CD4-positive, alpha-beta T cell treated with Interleukin-6 for 4 hours (primary cell): ENCODE measurements around the gene BNC2.

Source experiments
- DNase-seq: peaks from one replicate; pipeline ENCODE4 v3.0.0-alpha.2; 2020; ENCODE audit warnings: mixed read lengths

Gene BNC2

DNA sequence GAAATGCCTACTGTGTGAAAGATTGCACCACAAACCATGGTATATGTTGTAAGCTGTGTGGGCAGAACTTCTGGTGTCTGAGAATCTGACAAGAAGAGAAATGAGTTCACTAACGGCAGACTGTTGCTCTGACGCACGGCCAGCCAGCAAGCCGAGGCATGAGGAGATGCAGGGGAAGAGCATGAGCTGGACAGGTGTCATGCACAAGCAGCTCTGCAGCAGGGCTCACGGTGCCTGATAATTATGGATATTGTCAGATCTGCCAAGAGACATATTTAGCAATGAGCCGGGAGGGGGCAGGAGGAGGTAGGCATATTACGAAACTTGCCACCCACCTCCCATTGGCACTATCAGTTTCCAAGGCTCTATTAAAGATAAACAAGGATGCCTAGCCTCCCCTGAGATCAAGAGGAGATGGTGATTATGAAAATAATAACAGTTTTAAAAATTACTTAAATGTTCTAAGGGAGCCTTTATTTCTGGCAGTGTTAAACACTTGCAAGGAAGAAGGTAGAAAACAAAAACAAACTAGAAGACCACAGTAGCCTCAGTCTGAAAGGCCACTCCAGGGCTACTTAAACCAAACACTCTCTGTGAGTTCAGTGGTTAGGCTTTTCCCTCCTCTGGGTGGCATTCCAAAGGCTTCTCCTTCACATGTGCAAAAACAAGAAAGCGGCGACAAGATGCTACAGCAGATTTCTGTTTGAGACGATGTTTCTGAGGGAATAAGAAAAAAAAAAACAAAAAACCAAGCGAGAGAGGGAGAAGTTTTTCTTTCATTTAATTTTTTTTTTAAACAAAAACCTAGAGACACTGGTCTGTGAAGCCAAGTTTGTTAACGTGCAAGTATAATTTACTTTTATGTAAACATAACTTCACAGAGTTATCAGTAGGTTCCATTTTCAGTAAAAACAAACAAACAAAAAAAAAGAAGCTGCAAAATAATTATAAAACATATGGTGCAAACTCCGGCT, 339.5 kb downstream of the BNC2 start:
- DNase-seq, result no peak

DNA sequence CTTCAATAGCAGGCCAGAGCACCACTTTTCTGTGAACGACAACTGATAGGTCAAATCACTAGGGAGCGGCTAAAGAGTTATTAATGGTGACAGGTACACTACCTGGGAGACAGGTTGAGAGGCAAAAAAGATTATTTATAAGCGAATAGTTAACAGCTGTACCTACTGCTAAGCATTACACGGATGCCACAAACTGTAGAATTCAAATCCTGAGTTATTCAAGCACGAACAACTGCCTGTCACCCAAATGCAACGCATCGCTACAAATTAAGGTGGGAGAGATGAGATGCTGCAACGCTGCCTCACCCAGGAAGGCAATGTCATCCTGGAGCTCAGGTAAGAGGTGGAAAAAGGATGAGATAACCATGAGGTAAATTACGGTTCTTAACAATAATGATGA, 342.9 kb downstream of the BNC2 start:
- DNase-seq, result no peak

DNA sequence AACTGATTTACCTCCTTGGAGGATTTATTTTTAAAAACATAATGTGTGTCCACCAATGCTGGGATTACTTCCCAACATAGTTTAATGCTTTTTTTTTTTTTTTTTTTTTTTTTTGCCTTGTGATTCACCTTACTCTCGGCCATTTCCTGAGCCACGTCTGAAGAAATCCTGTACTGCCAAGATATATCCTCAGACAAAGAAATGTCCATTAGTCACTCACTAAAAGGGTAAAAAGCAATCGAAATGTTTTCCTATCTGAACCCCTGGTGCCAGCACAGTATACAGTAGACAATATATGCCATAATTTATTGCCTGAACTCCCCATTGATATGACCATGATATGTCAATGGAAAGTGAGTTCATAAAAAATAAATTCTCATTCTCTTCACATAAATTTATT, 344.1 kb downstream of the BNC2 start:
- no peak for DNase-seq

DNA sequence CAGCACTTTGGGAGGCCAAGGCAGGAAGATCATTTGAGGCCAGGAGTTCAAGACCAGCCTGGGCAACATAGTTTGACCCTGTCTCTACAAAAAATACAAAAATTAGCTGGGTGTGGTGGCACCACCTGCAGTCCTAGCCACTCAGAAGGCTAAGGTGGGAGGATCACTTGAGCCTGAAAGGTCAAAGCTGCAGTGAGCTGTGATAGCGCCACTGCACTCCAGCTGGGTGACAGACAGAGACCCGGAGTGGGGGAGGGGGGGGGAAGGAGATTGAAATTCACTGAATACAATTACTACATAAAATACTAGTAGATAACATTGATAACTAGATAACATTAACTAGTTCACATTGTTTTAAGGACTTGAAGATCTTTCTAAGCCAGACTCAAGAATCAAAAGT, 345.6 kb downstream of the BNC2 start:
- no peak for DNase-seq

DNA sequence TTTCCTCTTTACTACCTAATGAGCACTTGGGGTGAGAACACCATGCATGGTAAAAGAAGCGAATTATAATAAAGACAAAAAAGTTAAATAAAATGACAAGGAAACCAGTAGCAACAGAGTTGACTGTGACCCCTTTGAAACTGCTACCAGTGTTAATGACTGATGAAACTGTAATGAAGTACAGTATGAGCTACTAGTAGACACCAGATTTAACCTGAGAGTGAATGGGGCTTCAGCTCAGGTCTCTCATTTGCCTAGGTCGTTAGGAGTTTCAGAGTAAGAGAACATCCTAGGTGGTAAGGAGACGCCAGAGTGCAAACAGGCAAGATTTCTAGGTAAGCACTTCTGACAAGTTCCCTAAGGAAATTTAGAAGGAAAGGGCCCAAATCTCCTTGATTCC, 346.4 kb downstream of the BNC2 start:
- no peak for DNase-seq

DNA sequence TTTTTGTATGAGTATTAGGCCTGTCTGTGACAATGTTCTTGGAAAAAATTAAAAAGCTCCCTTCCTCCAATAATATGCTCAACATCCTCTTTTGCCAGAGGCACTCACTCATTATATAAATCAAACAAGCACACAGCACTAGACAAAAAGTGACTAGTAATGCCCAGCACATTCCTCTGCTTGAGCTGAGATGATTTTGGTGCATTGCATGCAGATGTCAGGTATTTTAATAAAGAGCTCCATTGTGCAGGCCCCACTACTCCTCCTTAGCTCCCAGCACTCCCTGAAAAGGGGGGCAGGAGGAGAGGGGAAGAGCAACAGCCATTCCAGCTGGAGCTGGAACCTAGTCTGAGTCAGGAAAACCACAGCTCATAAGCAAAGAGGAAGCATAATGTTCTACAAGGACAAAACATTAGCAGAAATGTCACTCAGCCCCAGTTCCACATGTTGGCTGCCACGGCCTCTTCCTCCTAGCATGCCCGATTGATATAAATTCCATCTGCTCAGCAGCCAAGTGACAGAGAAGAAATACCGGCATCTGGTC, 348.5 kb downstream of the BNC2 start:
- DNase-seq, result no peak

DNA sequence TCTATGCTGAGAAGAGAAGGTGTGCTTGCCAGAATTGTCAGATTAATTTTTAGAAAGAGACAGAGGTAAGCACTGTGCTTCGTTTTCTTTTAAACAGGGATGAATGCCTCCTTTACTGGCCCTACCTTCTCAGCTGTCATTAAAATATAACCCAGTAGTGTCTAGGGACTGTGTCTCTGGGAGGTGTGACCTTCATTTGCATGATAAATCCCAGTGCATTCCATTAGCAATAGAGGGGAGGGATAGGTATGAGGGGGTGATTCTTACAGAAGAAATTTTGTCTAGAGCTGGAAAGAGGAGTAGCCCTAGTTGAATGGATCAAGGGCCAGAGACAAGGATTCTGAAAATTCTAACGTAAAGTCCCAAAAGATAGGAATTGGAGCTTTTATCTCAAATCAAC, 351.5 kb downstream of the BNC2 start:
- DNase-seq, result no peak

DNA sequence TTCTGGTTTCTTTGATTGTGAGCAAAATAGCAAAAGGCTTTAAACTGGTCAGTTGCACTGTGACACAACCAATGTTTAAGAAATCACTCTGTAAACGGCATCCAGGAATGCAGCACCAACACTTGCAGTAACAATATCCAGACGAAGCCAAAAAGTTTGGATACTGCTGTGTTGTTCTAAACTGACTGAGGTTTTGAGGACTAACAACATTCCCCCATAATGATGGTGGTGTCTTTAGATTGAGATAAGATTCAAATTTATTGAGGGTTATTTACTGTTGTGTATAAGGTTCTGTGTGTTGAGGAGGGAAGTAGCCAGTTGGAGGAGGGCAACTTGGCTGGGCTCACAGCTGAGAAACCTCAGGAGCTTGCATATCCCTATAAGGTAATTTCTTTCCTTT, 353.6 kb downstream of the BNC2 start:
- DNase-seq, result no peak

DNA sequence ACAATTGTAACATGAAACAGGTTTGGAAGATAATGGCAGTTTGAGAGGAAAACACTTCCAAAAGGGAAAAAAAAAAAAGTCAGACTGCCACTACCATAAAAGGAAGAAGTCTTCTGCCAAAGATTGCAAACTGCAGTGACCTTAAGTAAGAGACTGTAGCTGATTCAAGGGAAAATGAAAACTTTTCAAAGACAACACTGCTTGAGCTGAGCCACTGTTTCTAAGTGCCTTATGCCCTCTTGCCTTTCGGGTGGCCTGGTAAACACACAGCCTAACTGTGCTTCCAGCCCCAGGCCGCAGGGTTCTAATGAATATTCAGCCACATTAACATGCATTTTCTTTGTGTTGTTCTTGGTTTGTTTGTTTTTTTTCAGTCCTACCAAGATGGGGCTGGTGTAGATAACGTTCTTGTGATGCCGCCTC, 354.6 kb downstream of the BNC2 start:
- no peak for DNase-seq

DNA sequence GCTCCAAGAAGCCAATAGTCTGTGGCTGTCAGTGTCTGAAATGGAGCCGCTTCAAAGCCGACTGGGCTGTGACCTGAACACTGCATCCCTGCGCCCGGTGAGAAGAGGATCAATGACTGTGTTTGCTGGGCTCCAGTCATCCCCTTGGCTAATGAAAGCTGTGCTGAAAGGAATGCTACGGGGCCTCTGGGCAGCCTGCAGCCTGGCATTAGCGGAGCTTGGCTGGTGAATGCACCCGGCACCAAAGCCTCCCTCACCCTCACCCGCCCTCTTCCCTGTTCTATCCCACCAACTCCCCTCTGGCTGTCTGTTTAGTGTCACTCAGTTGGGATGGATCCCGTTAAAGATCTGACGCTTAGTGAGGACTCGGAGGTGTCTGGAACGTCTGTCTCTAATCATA, 355.3 kb downstream of the BNC2 start:
- no peak for DNase-seq

DNA sequence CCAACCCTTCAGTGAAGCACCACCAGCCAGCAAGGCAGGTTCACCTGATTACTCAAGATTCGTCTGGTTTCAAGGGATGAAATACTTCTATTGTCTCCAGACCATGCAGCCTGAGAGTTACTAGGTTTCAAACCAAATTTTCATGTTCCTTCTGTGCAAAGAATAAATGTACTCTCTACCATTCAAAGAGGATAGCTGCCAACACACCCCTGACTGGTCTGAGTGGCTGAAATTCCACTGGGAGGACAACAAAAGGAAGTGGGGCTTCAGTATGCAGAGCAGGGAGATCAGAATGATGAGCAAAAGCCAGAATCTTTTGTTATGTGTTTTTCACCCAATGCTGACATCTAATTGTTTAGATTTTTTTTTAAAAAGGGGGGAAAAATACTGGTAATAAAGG, 356.3 kb downstream of the BNC2 start:
- no peak for DNase-seq

DNA sequence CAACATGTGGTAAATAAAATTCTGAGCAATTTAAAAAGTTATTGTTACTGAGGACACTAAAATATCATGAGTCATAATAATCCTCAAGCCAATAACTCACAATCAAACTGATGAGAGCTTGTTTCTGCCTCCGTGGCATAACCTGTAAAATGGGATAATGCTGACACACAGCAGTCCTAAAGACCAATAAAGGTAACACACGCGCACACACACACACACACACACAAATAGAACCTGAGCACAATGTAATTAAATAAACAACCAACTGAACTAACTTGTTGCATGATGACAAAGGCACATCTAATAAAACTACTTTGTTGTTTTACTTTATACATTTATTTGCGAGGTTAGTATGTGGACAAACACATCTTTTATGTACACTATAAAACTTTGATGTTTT, 358.2 kb downstream of the BNC2 start:
- no peak for DNase-seq

DNA sequence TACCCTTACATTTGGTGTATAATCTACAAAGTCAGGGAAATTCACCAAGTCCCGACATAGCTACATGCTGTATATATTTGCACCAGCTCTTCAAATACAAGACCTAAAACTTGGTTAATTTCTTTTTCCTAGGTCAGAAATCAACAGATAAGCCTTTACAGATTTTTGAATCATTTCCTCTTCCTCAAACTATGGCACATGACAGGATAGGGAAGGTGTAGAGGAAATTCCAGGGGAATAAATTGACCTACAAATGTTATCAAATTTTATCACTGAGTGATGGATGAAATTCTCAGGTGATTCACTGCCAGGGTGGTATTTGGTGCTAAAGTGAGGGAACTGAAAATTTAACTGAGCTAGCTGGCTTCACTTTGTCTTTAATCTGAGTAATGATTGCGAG, 360.0 kb downstream of the BNC2 start:
- DNase-seq, result no peak

DNA sequence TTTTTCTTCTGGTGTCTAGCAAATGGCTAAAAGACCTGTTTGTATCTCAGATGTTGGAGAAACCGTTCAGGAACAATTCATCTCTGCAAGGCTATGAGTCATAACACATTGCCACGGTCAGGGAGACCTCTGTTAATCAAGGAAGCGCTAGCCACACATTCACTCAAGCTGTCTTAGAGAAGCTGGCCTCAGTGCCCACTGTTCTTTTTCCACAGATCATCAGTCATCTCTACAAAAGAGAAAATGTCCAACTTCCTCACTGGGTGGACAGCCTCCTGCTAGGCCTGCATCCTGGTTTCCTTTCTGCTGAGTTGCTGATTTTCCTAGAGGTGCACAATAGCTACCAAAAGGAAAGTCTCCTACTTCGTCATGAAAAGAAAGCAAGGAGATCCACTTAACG, 360.5 kb downstream of the BNC2 start:
- no peak for DNase-seq

DNA sequence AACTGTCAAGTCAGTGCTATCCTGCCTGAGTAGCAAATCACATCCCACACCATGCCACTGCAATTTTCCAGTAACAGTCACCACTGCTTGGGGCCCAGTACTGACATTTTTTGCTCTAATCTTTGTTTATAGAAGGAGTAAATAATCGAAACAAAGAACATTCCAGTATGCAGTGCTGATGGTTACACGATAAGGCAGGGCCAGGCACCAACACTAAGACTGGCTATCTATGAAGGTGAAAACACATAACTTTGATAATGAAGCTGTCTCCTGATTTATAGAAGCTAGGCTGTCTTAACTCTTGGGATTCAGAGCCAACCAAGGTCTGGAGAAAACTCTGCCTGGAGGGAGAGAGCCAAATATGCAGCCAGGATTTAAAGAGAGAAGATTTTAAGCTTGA, 365.3 kb downstream of the BNC2 start:
- DNase-seq, result no peak

DNA sequence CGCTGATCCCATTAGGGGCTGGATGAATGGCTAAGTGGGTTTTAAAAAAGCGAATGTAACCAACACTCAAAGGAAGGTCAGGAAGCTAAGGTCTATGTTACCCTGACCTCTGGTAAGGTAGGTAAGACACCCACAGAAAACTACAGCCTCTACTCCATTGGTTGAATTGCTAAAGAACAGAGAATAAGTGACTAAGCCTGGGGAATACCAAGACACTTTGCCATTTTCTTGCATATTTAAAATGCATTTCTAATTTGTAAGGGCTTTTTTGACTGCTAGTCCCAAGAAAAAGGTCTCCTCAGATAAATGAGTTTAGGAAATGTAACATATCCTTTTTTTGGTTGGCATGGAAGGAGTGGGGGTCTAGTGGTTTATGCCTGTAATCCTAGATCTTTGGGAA, 368.7 kb downstream of the BNC2 start:
- no peak for DNase-seq

DNA sequence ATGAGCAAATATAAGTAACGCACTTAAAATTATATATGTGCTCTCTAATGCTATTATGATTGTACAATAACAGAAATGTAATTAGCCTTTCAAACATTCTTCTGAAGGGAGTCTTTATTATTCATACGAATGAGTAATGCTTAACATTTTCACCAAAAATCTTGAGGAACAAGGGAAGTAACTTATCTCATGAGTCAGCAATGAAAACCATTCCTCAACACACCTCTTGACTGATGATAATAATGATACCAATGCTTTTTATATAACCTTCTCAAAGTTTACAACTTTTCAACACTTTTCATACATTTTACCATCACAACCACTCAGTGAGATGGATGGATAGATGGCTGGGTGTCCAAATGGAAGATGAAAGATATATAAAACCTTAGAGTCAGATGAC, 369.3 kb downstream of the BNC2 start:
- DNase-seq, result no peak

DNA sequence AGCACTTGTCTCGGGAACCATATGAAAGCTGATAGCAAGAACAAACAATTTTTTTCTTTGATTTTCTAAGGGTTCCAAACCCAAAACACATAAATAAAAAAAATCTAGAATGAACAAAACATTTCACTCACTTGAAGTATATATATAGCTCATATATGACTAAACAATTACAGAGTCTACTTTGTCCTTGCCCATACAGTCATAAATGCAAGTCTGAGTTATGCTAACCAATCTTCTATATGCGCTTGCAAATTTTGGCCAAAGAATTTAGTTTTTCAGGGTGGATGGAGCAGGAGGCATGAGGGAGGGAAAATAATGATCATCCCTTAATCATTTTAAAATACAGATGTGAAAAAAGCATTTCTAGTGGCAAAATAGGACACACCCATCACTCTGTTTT, 370.1 kb downstream of the BNC2 start:
- no peak for DNase-seq

DNA sequence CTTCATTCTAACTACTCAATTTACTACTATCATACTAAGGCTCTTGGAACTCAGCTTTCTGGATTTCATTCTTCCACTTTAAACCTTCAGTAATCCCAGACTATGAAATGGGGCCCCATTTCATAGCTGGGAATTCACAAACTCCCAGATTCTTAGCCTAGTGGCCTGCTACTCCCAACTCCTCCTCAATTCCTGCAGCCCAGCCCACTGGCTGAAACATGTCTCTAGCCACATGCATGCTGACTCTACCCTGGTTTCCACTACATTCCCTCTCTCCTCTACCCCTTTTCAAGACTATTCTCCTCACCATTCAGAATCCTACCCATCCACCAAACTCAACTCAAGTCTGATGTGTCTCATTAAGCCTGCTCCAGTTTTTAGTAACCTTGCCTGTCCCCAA, 370.6 kb downstream of the BNC2 start:
- no peak for DNase-seq

DNA sequence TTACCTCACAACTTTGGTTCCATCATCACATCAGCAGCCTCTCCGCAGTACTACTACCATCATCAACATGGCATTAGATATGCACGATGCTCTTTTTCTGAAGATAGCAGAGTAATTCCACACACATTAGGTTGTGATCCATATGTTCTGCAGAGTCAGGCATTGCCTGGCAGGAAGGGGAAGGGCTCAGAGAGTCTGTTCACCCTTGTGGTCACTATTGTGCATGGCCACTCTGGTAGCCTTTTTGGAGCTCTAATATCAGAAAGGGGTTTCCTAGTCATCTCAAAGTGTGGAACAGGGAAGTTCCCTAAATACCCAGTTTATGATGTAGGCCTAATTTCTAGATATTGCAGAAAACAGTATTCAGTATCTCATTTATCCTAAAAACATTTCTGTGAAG, 373.6 kb downstream of the BNC2 start:
- no peak for DNase-seq

DNA sequence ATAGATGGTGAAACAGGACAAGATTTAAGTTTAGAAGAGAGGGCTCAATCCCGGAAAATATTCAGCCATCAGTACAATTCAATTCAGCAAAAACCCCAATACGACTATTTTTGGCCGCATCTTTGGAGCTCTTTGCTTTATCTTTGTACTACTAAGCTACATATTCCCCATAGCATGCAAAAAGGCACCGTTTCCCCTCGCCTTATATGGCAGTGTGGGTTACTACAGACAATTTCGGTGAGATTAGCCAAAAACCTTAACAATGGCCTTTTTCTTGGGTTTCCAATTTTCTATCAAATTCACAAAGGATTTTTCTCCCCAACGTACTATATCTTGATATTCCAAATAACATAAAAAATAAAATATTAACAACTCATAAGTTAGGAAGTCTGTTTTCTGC, 382.6 kb downstream of the BNC2 start:
- DNase-seq, result no peak

DNA sequence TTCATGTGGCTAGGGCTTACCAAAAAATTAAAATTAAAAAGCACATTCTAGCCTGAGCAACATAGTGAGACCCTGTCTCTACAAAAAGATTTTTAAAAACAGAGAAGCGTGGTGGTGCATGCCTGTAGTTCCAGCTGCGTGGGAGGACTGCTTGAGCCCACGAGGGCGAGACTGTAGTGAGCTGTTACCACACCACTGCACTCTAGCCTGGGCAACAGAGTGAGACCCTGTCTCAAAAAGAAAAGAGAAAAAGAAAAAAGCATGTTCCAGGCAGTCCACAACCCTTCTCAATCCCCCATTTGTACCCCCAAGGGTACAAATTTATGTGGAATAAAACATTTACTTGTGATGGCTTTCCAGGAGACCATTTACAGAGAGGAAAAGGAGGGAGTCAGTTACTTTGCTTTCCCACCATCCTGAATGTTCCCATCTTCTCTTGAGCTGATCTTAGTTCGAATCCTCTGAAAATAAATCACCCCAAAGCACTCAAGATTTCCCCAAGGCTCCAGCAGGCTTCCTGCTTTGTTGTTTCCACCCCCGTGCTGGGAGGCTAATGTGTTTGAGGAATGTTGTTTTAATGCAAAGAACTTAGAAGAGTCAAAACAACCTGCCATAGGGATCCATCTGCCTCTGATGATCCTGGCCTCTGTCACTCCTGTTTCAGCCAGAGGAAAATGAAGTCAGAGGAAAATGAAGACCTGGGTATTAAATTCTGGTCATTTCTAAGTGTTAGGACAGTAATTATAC, 384.7 kb downstream of the BNC2 start:
- no peak for DNase-seq

DNA sequence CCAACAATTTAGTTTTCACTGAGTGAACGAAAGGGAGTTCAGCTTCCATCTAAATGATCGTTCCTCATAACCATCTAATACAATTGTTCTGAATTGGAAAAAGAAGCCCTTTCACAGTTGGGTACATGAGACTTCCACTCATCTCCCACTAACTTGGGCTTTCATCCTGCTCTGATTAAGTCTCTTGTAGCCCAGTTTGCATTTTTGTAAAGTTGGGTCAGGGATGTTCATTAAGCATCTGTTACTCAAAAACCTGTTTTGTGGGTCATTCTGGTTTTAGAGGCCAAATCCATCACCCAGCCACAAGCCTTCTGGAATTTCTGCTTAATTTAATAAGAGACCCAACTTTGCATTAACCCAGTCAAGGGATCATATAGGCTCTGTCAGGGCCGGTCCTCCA, 385.3 kb downstream of the BNC2 start:
- no peak for DNase-seq

DNA sequence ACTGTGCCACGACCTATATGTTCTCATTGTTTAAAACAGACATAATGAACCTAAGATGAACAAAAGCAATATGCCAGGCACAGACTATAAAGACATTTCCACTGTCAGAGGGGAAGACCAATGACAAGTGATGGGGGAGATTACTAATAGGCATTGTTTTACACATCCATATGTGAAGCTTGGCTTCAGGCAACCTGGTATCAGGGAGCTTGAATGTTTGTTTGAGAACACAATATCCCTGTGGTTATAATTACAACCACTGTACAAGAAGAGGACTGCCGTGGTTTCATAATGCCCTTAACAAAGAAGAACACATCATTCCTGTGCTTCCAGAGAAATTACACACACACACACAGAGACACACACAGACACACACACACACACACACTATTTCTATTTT, 385.7 kb downstream of the BNC2 start:
- no peak for DNase-seq
